HG03159 (cell line): Measurements from ENCODE around the gene ZG16.
"Not testable (repeated sequence)": the region's sequence is repeated elsewhere in the genome, so short reads cannot be mapped to it uniquely, and the experiment has no call there.

Experiments used
- ATAC-seq: cut with Tn5 transposase; IDR thresholded peaks from one replicate; pipeline ENCODE4 v1.9.1; 2021; ENCODE audit warnings: mild to moderate bottlenecking, moderate library complexity; ENCODE audit not compliant: unreplicated experiment

The ZG16 gene

GRCh38 chr16:29747947-29748759, 29.9 kb upstream of the ZG16 start:
- no peak for ATAC-seq

GRCh38 chr16:29748760-29749149, 29.3 kb upstream of the ZG16 start:
- ATAC-seq: not testable (repeated sequence)

- no peak for ATAC-seq
Measured at GRCh38 chr16:29753516-29753915, 24.5 kb upstream of the ZG16 start.

- no peak for ATAC-seq
Measured at GRCh38 chr16:29756654-29757053, 21.4 kb upstream of the ZG16 start.

GRCh38 chr16:29757086-29757485, 21.0 kb upstream of the ZG16 start:
- ATAC-seq: not testable (repeated sequence)

- no peak for ATAC-seq
Measured at GRCh38 chr16:29757950-29758466, 20.0 kb upstream of the ZG16 start.

GRCh38 chr16:29760567-29761279, 17.3 kb upstream of the ZG16 start:
- ATAC-seq: no peak

- not testable (repeated sequence) for ATAC-seq
Measured at GRCh38 chr16:29761280-29761651, 16.8 kb upstream of the ZG16 start.

GRCh38 chr16:29761882-29762281, 16.2 kb upstream of the ZG16 start:
- no peak for ATAC-seq

GRCh38 chr16:29763326-29763725, 14.7 kb upstream of the ZG16 start:
- no peak for ATAC-seq

- no peak for ATAC-seq
Measured at GRCh38 chr16:29765167-29766032, 12.7 kb upstream of the ZG16 start.

GRCh38 chr16:29766571-29766970, 11.5 kb upstream of the ZG16 start:
- ATAC-seq: no peak

- ATAC-seq: no peak
Measured at GRCh38 chr16:29767062-29767461, 11.0 kb upstream of the ZG16 start.

- no peak for ATAC-seq
Measured at GRCh38 chr16:29769507-29769906, 8.5 kb upstream of the ZG16 start.

GRCh38 chr16:29770250-29770929, 7.7 kb upstream of the ZG16 start:
- ATAC-seq: no peak

- not testable (repeated sequence) for ATAC-seq
Measured at GRCh38 chr16:29772330-29772729, 5.7 kb upstream of the ZG16 start.

GRCh38 chr16:29774730-29775129, 3.3 kb upstream of the ZG16 start:
- ATAC-seq: no peak

GRCh38 chr16:29775742-29776408, 2.2 kb upstream of the ZG16 start:
- no peak for ATAC-seq

GRCh38 chr16:29779474-29779873, 1.4 kb downstream of the ZG16 start:
- ATAC-seq: no peak
